Endothelial cell of umbilical vein (primary cell): Measurements from ENCODE around the gene MED1. TPM values are rescaled to one million over a fixed set of nuclear protein-coding genes. Genes with fewer than 3 reads are reported as not detected.

ENCODE experiments used
- BruUV-seq: library from RNA; stranded (reverse); fragments of 400-500 nt; replicated peaks from 2 replicates; lab custom pipeline; 2021; lab: Mats Ljungman, UMichigan
- CTCF ChIA-PET: fragments of 300-600, 350-600 bp; sonication (Branson Sonifier 250); formaldehyde crosslinking; loops from one replicate; lab custom pipeline; 2021; ENCODE audit warnings: antibody characterized with exemption, inconsistent platforms; lab: Charles Lee
- POLR2A ChIA-PET: fragments of 300-600, 350-600 bp; sonication (Branson Sonifier 250); formaldehyde crosslinking; loops from one replicate; lab custom pipeline; 2021; ENCODE audit warnings: antibody characterized with exemption, inconsistent platforms; lab: Charles Lee
- DNase-seq: peaks from one replicate; pipeline ENCODE4 v3.0.0-alpha.2; 2011; ENCODE audit warnings: low read depth, low spot score
- FAIRE-seq: peaks from 2 replicates; lab custom pipeline; 2011; peaks lifted over from hg19 to GRCh38; lab: Jason Lieb, UNC
- H2AFZ ChIP-seq: 2 replicates; pipeline ENCODE4 v1.6.0; 2012; ENCODE audit warnings: low read depth, low read length, control low read depth, inconsistent platforms
- H3K27ac ChIP-seq: 2 replicates; pipeline ENCODE4 v1.5.1; 2011; ENCODE audit warnings: low read depth, mild to moderate bottlenecking, control low read depth, low read length, moderate library complexity; ENCODE audit not compliant: insufficient read depth
- H3K27me3 ChIP-seq, 2 experiments: 2 replicates each; pipeline versions ENCODE4 v1.6.0 to v1.6.1; 2011; ENCODE audit warnings: low read length in 2 of 2, mixed read lengths in 1 of 2; ENCODE audit not compliant: control insufficient read depth in 2 of 2, insufficient read depth in 2 of 2
- H3K36me3 ChIP-seq, 2 experiments: 2 replicates in 1 of 2; 3 replicates in 1 of 2; pipeline ENCODE4 v1.5.1; 2011; ENCODE audit warnings: low read length in 2 of 2, mild to moderate bottlenecking in 1 of 2, moderate library complexity in 1 of 2; ENCODE audit not compliant: control insufficient read depth in 2 of 2, insufficient read depth in 2 of 2; ENCODE audit errors: extremely low read depth in 1 of 2
- H3K4me1 ChIP-seq: 3 replicates; pipeline ENCODE4 v1.5.1; 2011; ENCODE audit warnings: mild to moderate bottlenecking, low read length; ENCODE audit not compliant: control insufficient read depth, insufficient read depth; ENCODE audit errors: extremely low read depth
- H3K4me2 ChIP-seq: 2 replicates; pipeline ENCODE4 v1.6.1; 2011; ENCODE audit warnings: low read length, control low read depth, mixed read lengths; ENCODE audit not compliant: insufficient read depth
- H3K4me3 ChIP-seq, 3 experiments: fragments of 200-600 bp in 1 of 3; sonication (generic), shearing (Covaris generic) in 1 of 3; replicated peaks in 1 of 3; 2 replicates each; pipeline ENCODE4 v1.5.1; 2011 to 2016; ENCODE audit warnings: control low read depth in 3 of 3, low read length in 3 of 3, mild to moderate bottlenecking in 2 of 3, inconsistent platforms in 1 of 3, low read depth in 1 of 3, moderate library complexity in 1 of 3; ENCODE audit not compliant: insufficient read depth in 1 of 3
- H3K79me2 ChIP-seq: 2 replicates; pipeline ENCODE4 v1.6.0; 2012; ENCODE audit warnings: low read length, inconsistent platforms; ENCODE audit not compliant: control insufficient read depth, insufficient read depth
- H3K9ac ChIP-seq: replicated peaks from 2 replicates; pipeline ENCODE3; 2011; ENCODE audit warnings: low read length, control low read depth; ENCODE audit not compliant: insufficient read depth; ENCODE audit errors: extremely low read depth
- H3K9me1 ChIP-seq: replicated peaks from 3 replicates; pipeline ENCODE4 v1.6.0; 2011; ENCODE audit warnings: mild to moderate bottlenecking, low read length; ENCODE audit not compliant: control insufficient read depth, insufficient read depth; ENCODE audit errors: extremely low read depth
- H3K9me3 ChIP-seq: replicated peaks from 2 replicates; pipeline ENCODE4 v1.5.1; 2012; ENCODE audit warnings: low read length, inconsistent platforms; ENCODE audit not compliant: control insufficient read depth, insufficient read depth
- H4K20me1 ChIP-seq: replicated peaks from 2 replicates; pipeline ENCODE3; 2011; ENCODE audit warnings: mild to moderate bottlenecking, low read length; ENCODE audit not compliant: control insufficient read depth, insufficient read depth; ENCODE audit errors: extremely low read depth
- CTCF ChIP-seq, 2 donors: IDR thresholded peaks; 1 replicate in 1 of 2; 2 replicates in 1 of 2; pipeline ENCODE4 v1.5.1; 2011; ENCODE audit warnings: low read length in 2 of 2, mild to moderate bottlenecking in 2 of 2, moderate library complexity in 2 of 2, control low read depth in 1 of 2, inconsistent platforms in 1 of 2, low read depth in 1 of 2; ENCODE audit not compliant: insufficient read depth in 1 of 2; ENCODE audit errors: extremely low read depth in 1 of 2
- POLR2A ChIP-seq: IDR thresholded peaks from 2 replicates; pipeline ENCODE4 v1.6.1; 2012; ENCODE audit warnings: low read depth, mild to moderate bottlenecking, control low read depth, low read length
- POLR2AphosphoS5 ChIP-seq: IDR thresholded peaks from 2 replicates; pipeline ENCODE4 v1.6.1; 2012; ENCODE audit warnings: low read depth, mild to moderate bottlenecking, control low read depth, low read length, moderate library complexity; ENCODE audit not compliant: insufficient read depth
- dilution Hi-C: fragments of 300-500 bp; cut with MboI; formaldehyde crosslinking; loops from one replicate; pipeline ENCODE4 v1.15.0; 2019; ENCODE audit warnings: low sequenced_read_pairs; ENCODE audit not compliant: extremely low pct_ligation_motif_present
- intact Hi-C: fragments of 100-400 bp; cut with micrococcal nuclease; formaldehyde crosslinking; loops from one replicate; pipeline ENCODE4 v1.10.0; 2022
- polyA plus RNA-seq, 4 experiments: library from polyadenylated mRNA; depleted of rRNA in 3 of 4; stranded (reverse) in 3 of 4; unstranded in 1 of 4; fragments of >200 nt; gene quantifications; 2 replicates each; pipeline versions ENCODE4 v1.2.1 to v1.2.3, GENCODE V29; 2011 to 2012; ENCODE audit warnings: missing spikeins in 1 of 4
- total RNA-seq: library from RNA; stranded (reverse); gene quantifications from 2 replicates; pipeline ENCODE4 v1.2.3, GENCODE V29; 2021

MED1 gene
- total and polyA plus RNA-seq, 2 donors (not counting 3 experiments of a cell fraction or from before 2014, with no cell fraction given): 19.8 to 46.2 TPM

GRCh38 chr17:39401412-39402243, 49.4 kb downstream of the MED1 start, which contains the start of gene FBXL20:
TSS of gene FBXL20 (minus strand) at chr17:39401626. CDS start at chr17:39401402, 224 bp downstream.
- H3K36me3 ChIP-seq: no peaks in the 10 kb centered on the region
- peak within 1 kb of the TSS; percentile 98 for H2AFZ ChIP-seq
- intact Hi-C loops: loop anchor here (2.0 kb wide), 1 partner anchor 131 kb away; no protein-coding TSS in a partner anchor
- dilution Hi-C loops: no loop called here
- no peaks in the 10 kb centered on the region for H4K20me1 ChIP-seq
- H3K4me2 ChIP-seq: peak within 1 kb of the TSS; percentile 90
- DNase-seq: peak; percentile 87
- no peaks in the 10 kb centered on the region for H3K9me1 ChIP-seq
- no peaks in the 10 kb centered on the region for H3K27me3 ChIP-seq
- POLR2A ChIA-PET: interaction anchor here (0.6 to 1.6 kb wide), 3 partner anchors 12 to 202 kb away, joined by 3 to 5 read pairs (median 5); partner anchors contain the start of gene RPL19
- CTCF ChIA-PET: interaction anchor here (0.7 to 1.7 kb wide), 4 partner anchors 95 to 419 kb away, joined by 3 to 12 read pairs (median 4); no protein-coding TSS in a partner anchor
- H3K4me1 ChIP-seq: peaks cover 11% of the 10 kb centered on the region
- H3K4me3 ChIP-seq: peak within 1 kb of the TSS; percentile 74 to 90 (median 81)
- TF ChIP-seq POLR2AphosphoS5 (peak; percentile 28), POLR2A (peak; percentile 50), CTCF (IDR thresholded peaks at IDR 0.05; ENCODE audit: extremely low read depth in 1 of 2, insufficient read depth in 1 of 2, low read depth in 1 of 2, low read length in 2 of 2) (no peak)
- FAIRE-seq: peak; percentile 79
- no TSS peak for BruUV-seq
- H3K9me3 ChIP-seq: no peaks in the 10 kb centered on the region
- H3K79me2 ChIP-seq: no peaks in the 10 kb centered on the region
- peak within 1 kb of the TSS; percentile 35 for H3K27ac ChIP-seq
- peak within 1 kb of the TSS; percentile 79 for H3K9ac ChIP-seq
